Measurements from ENCODE around the gene TKFC.

TKFC gene

DNA sequence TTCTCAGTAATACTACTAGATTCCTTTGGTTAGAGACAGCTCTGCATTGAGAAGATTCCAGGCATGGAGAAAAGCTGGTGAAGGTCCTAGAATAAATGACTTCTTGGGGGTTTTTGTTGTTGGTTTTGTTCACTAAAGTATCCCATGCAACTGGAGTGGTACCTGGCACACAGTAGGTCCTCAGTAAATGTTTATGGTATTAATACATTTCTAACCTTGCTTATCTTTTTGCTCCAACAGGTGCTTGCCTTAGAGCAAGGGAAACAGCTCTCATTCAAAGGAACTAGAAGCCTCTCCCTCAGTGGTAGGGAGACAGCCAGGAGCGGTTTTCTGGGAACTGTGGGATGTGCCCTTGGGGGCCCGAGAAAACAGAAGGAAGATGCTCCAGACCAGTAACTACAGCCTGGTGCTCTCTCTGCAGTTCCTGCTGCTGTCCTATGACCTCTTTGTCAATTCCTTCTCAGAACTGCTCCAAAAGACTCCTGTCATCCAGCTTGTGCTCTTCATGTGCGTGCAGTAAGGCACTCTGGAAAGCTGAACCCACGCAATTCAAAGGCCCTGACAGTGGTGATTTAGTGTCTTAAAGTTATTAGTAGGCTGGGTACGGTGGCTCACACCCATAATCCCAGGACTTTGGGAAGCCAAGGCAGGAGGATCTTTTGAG is 31.1 kb downstream of the TKFC start:
- Histone ChIP-seq H3K9me3 (ENCODE audit: control insufficient read depth, insufficient read depth, low read depth, low read length) (no peaks in the 10 kb centered on the region), H3K36me3 (ENCODE audit: control insufficient read depth in 2 of 2, insufficient read depth in 1 of 2, low read length in 2 of 2) (peaks cover 14 to 55% of the 10 kb centered on the region in 2 experiments), H3K4me1 (ENCODE audit: control insufficient read depth, insufficient read depth, low read length) (peaks cover 2% of the 10 kb centered on the region; the same call in 1 of the 2 replicates), H3K27ac (ENCODE audit: extremely low read depth, low read depth, low read length) (no peak overlapping the region), H3K4me3 (ENCODE audit: low read depth, low read length) (no peak overlapping the region)
- CTCF ChIA-PET: interaction anchor here (0.9 to 9.6 kb wide), 4 partner anchors 18 to 29 kb away, joined by 3 to 69 read pairs (median 22); partner anchors contain the start of gene TMEM216
- POLR2A ChIA-PET: no interaction called here
- TF ChIP-seq, protein P1, sequence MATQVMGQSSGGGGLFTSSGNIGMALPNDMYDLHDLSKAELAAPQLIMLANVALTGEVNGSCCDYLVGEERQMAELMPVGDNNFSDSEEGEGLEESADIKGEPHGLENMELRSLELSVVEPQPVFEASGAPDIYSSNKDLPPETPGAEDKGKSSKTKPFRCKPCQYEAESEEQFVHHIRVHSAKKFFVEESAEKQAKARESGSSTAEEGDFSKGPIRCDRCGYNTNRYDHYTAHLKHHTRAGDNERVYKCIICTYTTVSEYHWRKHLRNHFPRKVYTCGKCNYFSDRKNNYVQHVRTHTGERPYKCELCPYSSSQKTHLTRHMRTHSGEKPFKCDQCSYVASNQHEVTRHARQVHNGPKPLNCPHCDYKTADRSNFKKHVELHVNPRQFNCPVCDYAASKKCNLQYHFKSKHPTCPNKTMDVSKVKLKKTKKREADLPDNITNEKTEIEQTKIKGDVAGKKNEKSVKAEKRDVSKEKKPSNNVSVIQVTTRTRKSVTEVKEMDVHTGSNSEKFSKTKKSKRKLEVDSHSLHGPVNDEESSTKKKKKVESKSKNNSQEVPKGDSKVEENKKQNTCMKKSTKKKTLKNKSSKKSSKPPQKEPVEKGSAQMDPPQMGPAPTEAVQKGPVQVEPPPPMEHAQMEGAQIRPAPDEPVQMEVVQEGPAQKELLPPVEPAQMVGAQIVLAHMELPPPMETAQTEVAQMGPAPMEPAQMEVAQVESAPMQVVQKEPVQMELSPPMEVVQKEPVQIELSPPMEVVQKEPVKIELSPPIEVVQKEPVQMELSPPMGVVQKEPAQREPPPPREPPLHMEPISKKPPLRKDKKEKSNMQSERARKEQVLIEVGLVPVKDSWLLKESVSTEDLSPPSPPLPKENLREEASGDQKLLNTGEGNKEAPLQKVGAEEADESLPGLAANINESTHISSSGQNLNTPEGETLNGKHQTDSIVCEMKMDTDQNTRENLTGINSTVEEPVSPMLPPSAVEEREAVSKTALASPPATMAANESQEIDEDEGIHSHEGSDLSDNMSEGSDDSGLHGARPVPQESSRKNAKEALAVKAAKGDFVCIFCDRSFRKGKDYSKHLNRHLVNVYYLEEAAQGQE (tag by site-specific recombination; IDR thresholded peaks at IDR 0.05): no peak

DNA sequence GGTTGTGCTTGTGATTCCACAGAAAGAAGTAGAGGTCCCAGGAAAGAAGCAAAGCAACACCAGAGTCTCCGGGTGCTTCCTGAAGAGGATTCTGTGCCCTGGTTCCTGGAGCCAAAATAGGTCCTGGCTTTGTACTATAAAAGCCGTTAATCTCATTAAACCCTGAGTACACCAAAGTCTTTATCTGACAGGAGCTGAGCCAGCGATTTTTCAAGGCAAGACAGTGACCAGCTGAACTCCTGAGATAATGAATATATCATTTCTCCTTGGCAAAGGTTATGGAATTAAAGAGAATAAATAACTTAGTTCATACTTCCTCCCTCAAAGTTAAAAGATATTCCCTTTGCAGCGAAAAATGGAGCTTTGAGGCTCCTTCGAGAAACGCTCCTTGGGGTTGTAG is 34.4 kb downstream of the TKFC start:
- no peak overlapping the region for H3K27ac ChIP-seq (ENCODE audit: extremely low read depth, low read depth, low read length)
- H3K4me3 ChIP-seq (ENCODE audit: low read depth, low read length): no peak overlapping the region
- no peaks in the 10 kb centered on the region for H3K4me1 ChIP-seq (ENCODE audit: control insufficient read depth, insufficient read depth, low read length)
- TF ChIP-seq ZNF792 (tag by site-specific recombination; IDR thresholded peaks at IDR 0.05): no peak
- no peak for TF ChIP-seq ZNF544 (tag by site-specific recombination; IDR thresholded peaks at IDR 0.05)
- no peak for TF ChIP-seq ZNF16 (tag by site-specific recombination; IDR thresholded peaks at IDR 0.05; ENCODE audit: low read depth)
- TF ChIP-seq ZNF394 (tag by site-specific recombination; IDR thresholded peaks at IDR 0.05; ENCODE audit: borderline replicate concordance): no peak
- TF ChIP-seq ZNF2 (tag by site-specific recombination; IDR thresholded peaks at IDR 0.05): no peak
- TF ChIP-seq HOXD13 (CRISPR knock-in tag; IDR thresholded peaks at IDR 0.05; ENCODE audit: borderline replicate concordance): no peak
- CTCF ChIA-PET: interaction anchor here (0.9 to 1.7 kb wide), 3 partner anchors 17 to 164 kb away, joined by 3 to 5 read pairs (median 4); no protein-coding TSS in a partner anchor
- no peaks in the 10 kb centered on the region for H3K9me3 ChIP-seq (ENCODE audit: control insufficient read depth, insufficient read depth, low read depth, low read length)
- peaks cover 14 to 72% of the 10 kb centered on the region in 2 experiments for H3K36me3 ChIP-seq (ENCODE audit: control insufficient read depth in 2 of 2, insufficient read depth in 1 of 2, low read length in 2 of 2)
- POLR2A ChIA-PET: interaction anchor here (1.8 kb wide), 1 partner anchor 25 kb away, joined by 4 read pairs; the partner anchor contains the start of gene TMEM216

DNA sequence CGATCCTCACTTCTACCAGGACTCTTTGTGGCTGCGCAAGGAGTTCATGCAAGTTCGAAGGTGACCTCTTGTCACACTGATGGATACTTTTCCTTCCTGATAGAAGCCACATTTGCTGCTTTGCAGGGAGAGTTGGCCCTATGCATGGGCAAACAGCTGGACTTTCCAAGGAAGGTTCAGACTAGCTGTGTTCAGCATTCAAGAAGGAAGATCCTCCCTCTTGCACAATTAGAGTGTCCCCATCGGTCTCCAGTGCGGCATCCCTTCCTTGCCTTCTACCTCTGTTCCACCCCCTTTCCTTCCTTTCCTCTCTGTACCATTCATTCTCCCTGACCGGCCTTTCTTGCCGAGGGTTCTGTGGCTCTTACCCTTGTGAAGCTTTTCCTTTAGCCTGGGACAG is 35.6 kb downstream of the TKFC start:
- CTCF ChIA-PET: interaction anchor here (0.7 to 3.2 kb wide), 4 partner anchors 11 to 33 kb away, joined by 3 to 14 read pairs (median 4); no protein-coding TSS in a partner anchor
- Histone ChIP-seq H3K4me3 (ENCODE audit: low read depth, low read length) (no peak overlapping the region), H3K4me1 (ENCODE audit: control insufficient read depth, insufficient read depth, low read length) (no peaks in the 10 kb centered on the region), H3K27ac (ENCODE audit: extremely low read depth, low read depth, low read length) (no peak overlapping the region), H3K9me3 (ENCODE audit: control insufficient read depth, insufficient read depth, low read depth, low read length) (no peaks in the 10 kb centered on the region), H3K36me3 (ENCODE audit: control insufficient read depth in 2 of 2, insufficient read depth in 1 of 2, low read length in 2 of 2) (peaks cover 14 to 74% of the 10 kb centered on the region in 2 experiments)
- POLR2A ChIA-PET: interaction anchor here (1.0 kb wide), 1 partner anchor 11 kb away, joined by 3 read pairs; no protein-coding TSS in a partner anchor
- TF ChIP-seq YY1 (tag by site-specific recombination; IDR thresholded peaks at IDR 0.05) (no peak), ZNF423 (tag by site-specific recombination; IDR thresholded peaks at IDR 0.05) (no peak), ZNF426 (tag by site-specific recombination; IDR thresholded peaks at IDR 0.05) (no peak), WT1 (tag by site-specific recombination; IDR thresholded peaks at IDR 0.05) (no peak), ZBTB48 (tag by site-specific recombination; IDR thresholded peaks at IDR 0.05) (no peak), ZNF626 (tag by site-specific recombination; IDR thresholded peaks at IDR 0.05) (no peak), ZNF777 (tag by site-specific recombination; IDR thresholded peaks at IDR 0.05; ENCODE audit: borderline replicate concordance) (no peak), ZNF514 (tag by site-specific recombination; IDR thresholded peaks at IDR 0.05) (no peak)
- TF ChIP-seq, protein P2, sequence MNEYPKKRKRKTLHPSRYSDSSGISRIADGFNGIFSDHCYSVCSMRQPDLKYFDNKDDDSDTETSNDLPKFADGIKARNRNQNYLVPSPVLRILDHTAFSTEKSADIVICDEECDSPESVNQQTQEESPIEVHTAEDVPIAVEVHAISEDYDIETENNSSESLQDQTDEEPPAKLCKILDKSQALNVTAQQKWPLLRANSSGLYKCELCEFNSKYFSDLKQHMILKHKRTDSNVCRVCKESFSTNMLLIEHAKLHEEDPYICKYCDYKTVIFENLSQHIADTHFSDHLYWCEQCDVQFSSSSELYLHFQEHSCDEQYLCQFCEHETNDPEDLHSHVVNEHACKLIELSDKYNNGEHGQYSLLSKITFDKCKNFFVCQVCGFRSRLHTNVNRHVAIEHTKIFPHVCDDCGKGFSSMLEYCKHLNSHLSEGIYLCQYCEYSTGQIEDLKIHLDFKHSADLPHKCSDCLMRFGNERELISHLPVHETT (tag by site-specific recombination; IDR thresholded peaks at IDR 0.05): no peak
- TF ChIP-seq, protein P3, sequence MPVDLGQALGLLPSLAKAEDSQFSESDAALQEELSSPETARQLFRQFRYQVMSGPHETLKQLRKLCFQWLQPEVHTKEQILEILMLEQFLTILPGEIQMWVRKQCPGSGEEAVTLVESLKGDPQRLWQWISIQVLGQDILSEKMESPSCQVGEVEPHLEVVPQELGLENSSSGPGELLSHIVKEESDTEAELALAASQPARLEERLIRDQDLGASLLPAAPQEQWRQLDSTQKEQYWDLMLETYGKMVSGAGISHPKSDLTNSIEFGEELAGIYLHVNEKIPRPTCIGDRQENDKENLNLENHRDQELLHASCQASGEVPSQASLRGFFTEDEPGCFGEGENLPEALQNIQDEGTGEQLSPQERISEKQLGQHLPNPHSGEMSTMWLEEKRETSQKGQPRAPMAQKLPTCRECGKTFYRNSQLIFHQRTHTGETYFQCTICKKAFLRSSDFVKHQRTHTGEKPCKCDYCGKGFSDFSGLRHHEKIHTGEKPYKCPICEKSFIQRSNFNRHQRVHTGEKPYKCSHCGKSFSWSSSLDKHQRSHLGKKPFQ (tag by site-specific recombination; IDR thresholded peaks at IDR 0.05): no peak
- TF ChIP-seq, protein P4, sequence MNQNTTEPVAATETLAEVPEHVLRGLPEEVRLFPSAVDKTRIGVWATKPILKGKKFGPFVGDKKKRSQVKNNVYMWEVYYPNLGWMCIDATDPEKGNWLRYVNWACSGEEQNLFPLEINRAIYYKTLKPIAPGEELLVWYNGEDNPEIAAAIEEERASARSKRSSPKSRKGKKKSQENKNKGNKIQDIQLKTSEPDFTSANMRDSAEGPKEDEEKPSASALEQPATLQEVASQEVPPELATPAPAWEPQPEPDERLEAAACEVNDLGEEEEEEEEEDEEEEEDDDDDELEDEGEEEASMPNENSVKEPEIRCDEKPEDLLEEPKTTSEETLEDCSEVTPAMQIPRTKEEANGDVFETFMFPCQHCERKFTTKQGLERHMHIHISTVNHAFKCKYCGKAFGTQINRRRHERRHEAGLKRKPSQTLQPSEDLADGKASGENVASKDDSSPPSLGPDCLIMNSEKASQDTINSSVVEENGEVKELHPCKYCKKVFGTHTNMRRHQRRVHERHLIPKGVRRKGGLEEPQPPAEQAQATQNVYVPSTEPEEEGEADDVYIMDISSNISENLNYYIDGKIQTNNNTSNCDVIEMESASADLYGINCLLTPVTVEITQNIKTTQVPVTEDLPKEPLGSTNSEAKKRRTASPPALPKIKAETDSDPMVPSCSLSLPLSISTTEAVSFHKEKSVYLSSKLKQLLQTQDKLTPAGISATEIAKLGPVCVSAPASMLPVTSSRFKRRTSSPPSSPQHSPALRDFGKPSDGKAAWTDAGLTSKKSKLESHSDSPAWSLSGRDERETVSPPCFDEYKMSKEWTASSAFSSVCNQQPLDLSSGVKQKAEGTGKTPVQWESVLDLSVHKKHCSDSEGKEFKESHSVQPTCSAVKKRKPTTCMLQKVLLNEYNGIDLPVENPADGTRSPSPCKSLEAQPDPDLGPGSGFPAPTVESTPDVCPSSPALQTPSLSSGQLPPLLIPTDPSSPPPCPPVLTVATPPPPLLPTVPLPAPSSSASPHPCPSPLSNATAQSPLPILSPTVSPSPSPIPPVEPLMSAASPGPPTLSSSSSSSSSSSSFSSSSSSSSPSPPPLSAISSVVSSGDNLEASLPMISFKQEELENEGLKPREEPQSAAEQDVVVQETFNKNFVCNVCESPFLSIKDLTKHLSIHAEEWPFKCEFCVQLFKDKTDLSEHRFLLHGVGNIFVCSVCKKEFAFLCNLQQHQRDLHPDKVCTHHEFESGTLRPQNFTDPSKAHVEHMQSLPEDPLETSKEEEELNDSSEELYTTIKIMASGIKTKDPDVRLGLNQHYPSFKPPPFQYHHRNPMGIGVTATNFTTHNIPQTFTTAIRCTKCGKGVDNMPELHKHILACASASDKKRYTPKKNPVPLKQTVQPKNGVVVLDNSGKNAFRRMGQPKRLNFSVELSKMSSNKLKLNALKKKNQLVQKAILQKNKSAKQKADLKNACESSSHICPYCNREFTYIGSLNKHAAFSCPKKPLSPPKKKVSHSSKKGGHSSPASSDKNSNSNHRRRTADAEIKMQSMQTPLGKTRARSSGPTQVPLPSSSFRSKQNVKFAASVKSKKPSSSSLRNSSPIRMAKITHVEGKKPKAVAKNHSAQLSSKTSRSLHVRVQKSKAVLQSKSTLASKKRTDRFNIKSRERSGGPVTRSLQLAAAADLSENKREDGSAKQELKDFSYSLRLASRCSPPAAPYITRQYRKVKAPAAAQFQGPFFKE (tag by site-specific recombination; IDR thresholded peaks at IDR 0.05; ENCODE audit: borderline replicate concordance): no peak

Measured in HEK293 (cell line).